Endothelial cell of umbilical vein (primary cell): Measurements from ENCODE around the gene DUSP5. TPM values are rescaled to one million over a fixed set of nuclear protein-coding genes. Genes with fewer than 3 reads are reported as not detected.
A peak's percentile ranks its signal among the peaks of the same experiment; 100 is the strongest.

ENCODE experiments used
- BruUV-seq: library from RNA; stranded (reverse); fragments of 400-500 nt; replicated peaks from 2 replicates; lab custom pipeline; 2021; lab: Mats Ljungman, UMichigan
- CTCF ChIA-PET: fragments of 300-600, 350-600 bp; sonication (Branson Sonifier 250); formaldehyde crosslinking; loops from one replicate; lab custom pipeline; 2021; ENCODE audit warnings: antibody characterized with exemption, inconsistent platforms; lab: Charles Lee
- POLR2A ChIA-PET: fragments of 300-600, 350-600 bp; sonication (Branson Sonifier 250); formaldehyde crosslinking; loops from one replicate; lab custom pipeline; 2021; ENCODE audit warnings: antibody characterized with exemption, inconsistent platforms; lab: Charles Lee
- DNase-seq: peaks from one replicate; pipeline ENCODE4 v3.0.0-alpha.2; 2011; ENCODE audit warnings: low read depth, low spot score
- FAIRE-seq: peaks from 2 replicates; lab custom pipeline; 2011; peaks lifted over from hg19 to GRCh38; lab: Jason Lieb, UNC
- H2AFZ ChIP-seq: 2 replicates; pipeline ENCODE4 v1.6.0; 2012; ENCODE audit warnings: low read depth, low read length, control low read depth, inconsistent platforms
- H3K27ac ChIP-seq: 2 replicates; pipeline ENCODE4 v1.5.1; 2011; ENCODE audit warnings: low read depth, mild to moderate bottlenecking, control low read depth, low read length, moderate library complexity; ENCODE audit not compliant: insufficient read depth
- H3K27me3 ChIP-seq, 2 experiments: 2 replicates each; pipeline versions ENCODE4 v1.6.0 to v1.6.1; 2011; ENCODE audit warnings: low read length in 2 of 2, mixed read lengths in 1 of 2; ENCODE audit not compliant: control insufficient read depth in 2 of 2, insufficient read depth in 2 of 2
- H3K36me3 ChIP-seq, 2 experiments: 2 replicates in 1 of 2; 3 replicates in 1 of 2; pipeline ENCODE4 v1.5.1; 2011; ENCODE audit warnings: low read length in 2 of 2, mild to moderate bottlenecking in 1 of 2, moderate library complexity in 1 of 2; ENCODE audit not compliant: control insufficient read depth in 2 of 2, insufficient read depth in 2 of 2; ENCODE audit errors: extremely low read depth in 1 of 2
- H3K4me1 ChIP-seq: 3 replicates; pipeline ENCODE4 v1.5.1; 2011; ENCODE audit warnings: mild to moderate bottlenecking, low read length; ENCODE audit not compliant: control insufficient read depth, insufficient read depth; ENCODE audit errors: extremely low read depth
- H3K4me2 ChIP-seq: 2 replicates; pipeline ENCODE4 v1.6.1; 2011; ENCODE audit warnings: low read length, control low read depth, mixed read lengths; ENCODE audit not compliant: insufficient read depth
- H3K4me3 ChIP-seq, 3 experiments: fragments of 200-600 bp in 1 of 3; sonication (generic), shearing (Covaris generic) in 1 of 3; replicated peaks in 1 of 3; 2 replicates each; pipeline ENCODE4 v1.5.1; 2011 to 2016; ENCODE audit warnings: control low read depth in 3 of 3, low read length in 3 of 3, mild to moderate bottlenecking in 2 of 3, inconsistent platforms in 1 of 3, low read depth in 1 of 3, moderate library complexity in 1 of 3; ENCODE audit not compliant: insufficient read depth in 1 of 3
- H3K79me2 ChIP-seq: 2 replicates; pipeline ENCODE4 v1.6.0; 2012; ENCODE audit warnings: low read length, inconsistent platforms; ENCODE audit not compliant: control insufficient read depth, insufficient read depth
- H3K9ac ChIP-seq: replicated peaks from 2 replicates; pipeline ENCODE3; 2011; ENCODE audit warnings: low read length, control low read depth; ENCODE audit not compliant: insufficient read depth; ENCODE audit errors: extremely low read depth
- H3K9me1 ChIP-seq: replicated peaks from 3 replicates; pipeline ENCODE4 v1.6.0; 2011; ENCODE audit warnings: mild to moderate bottlenecking, low read length; ENCODE audit not compliant: control insufficient read depth, insufficient read depth; ENCODE audit errors: extremely low read depth
- H3K9me3 ChIP-seq: replicated peaks from 2 replicates; pipeline ENCODE4 v1.5.1; 2012; ENCODE audit warnings: low read length, inconsistent platforms; ENCODE audit not compliant: control insufficient read depth, insufficient read depth
- H4K20me1 ChIP-seq: replicated peaks from 2 replicates; pipeline ENCODE3; 2011; ENCODE audit warnings: mild to moderate bottlenecking, low read length; ENCODE audit not compliant: control insufficient read depth, insufficient read depth; ENCODE audit errors: extremely low read depth
- EZH2 ChIP-seq: IDR thresholded peaks from 2 replicates; pipeline ENCODE4 v1.6.1; 2012; ENCODE audit warnings: borderline replicate concordance, low read depth, mild to moderate bottlenecking, moderate library complexity, low read length, inconsistent platforms; ENCODE audit not compliant: severe bottlenecking
- GATA2 ChIP-seq: IDR thresholded peaks from 2 replicates; pipeline ENCODE4 v1.7.0; 2011; ENCODE audit warnings: low read depth, mild to moderate bottlenecking, moderate library complexity, mixed read lengths, low read length; ENCODE audit not compliant: insufficient read length, insufficient read depth
- JUN ChIP-seq: IDR thresholded peaks from 2 replicates; pipeline ENCODE4 v1.6.1; 2011; ENCODE audit warnings: borderline replicate concordance, low read depth; ENCODE audit not compliant: insufficient read length, insufficient read depth
- POLR2AphosphoS5 ChIP-seq: IDR thresholded peaks from 2 replicates; pipeline ENCODE4 v1.6.1; 2012; ENCODE audit warnings: low read depth, mild to moderate bottlenecking, control low read depth, low read length, moderate library complexity; ENCODE audit not compliant: insufficient read depth
- dilution Hi-C: fragments of 300-500 bp; cut with MboI; formaldehyde crosslinking; loops from one replicate; pipeline ENCODE4 v1.15.0; 2019; ENCODE audit warnings: low sequenced_read_pairs; ENCODE audit not compliant: extremely low pct_ligation_motif_present
- intact Hi-C: fragments of 100-400 bp; cut with micrococcal nuclease; formaldehyde crosslinking; loops from one replicate; pipeline ENCODE4 v1.10.0; 2022
- polyA plus RNA-seq, 4 experiments: library from polyadenylated mRNA; depleted of rRNA in 3 of 4; stranded (reverse) in 3 of 4; unstranded in 1 of 4; fragments of >200 nt; gene quantifications; 2 replicates each; pipeline versions ENCODE4 v1.2.1 to v1.2.3, GENCODE V29; 2011 to 2012; ENCODE audit warnings: missing spikeins in 1 of 4
- total RNA-seq: library from RNA; stranded (reverse); gene quantifications from 2 replicates; pipeline ENCODE4 v1.2.3, GENCODE V29; 2021
- TF ChIP-seq, protein P1 (sequence below), 2 donors: IDR thresholded peaks; 1 replicate in 1 of 2; 2 replicates in 1 of 2; pipeline ENCODE4 v1.5.1; 2011; ENCODE audit warnings: low read length in 2 of 2, mild to moderate bottlenecking in 2 of 2, moderate library complexity in 2 of 2, control low read depth in 1 of 2, inconsistent platforms in 1 of 2, low read depth in 1 of 2; ENCODE audit not compliant: insufficient read depth in 1 of 2; ENCODE audit errors: extremely low read depth in 1 of 2
- TF ChIP-seq, protein P2 (sequence below): IDR thresholded peaks from 2 replicates; pipeline ENCODE4 v1.6.1; 2011; ENCODE audit not compliant: insufficient read depth, insufficient read length

DUSP5 gene
- total and polyA plus RNA-seq, 2 donors (not counting 3 experiments of a cell fraction or from before 2014, with no cell fraction given), result 12.2 to 25.2 TPM

DNA sequence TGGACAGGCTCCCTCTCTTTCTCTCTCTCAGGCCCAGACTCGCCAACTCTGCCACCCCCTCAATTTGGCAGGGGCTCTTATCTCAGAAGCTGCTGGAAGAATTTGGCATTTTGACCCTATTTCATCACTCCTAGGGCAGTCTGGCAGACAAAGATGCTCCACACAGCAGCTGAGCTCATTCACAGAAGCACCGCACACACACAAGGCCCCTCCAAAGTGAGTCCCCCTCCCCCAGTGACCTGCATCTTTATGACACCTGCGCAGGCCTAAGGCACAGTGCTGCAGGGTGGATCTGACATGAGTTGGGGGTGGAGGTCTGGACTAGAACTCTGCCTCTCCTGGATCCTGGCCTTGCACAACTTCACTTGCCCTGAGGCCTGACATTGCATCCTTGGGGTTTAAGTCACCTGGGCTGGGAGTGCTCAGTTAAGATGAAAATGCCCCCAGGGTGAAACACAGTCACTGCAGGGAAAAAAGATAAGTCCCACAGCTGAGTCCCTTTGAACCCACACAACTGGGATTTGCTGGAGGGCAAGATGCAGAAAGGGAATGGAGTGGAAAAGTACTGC lies 41.1 kb upstream of the DUSP5 start:
- Histone ChIP-seq H3K27me3 (no peaks in the 10 kb centered on the region), H3K9me1 (no peaks in the 10 kb centered on the region), H3K9ac (no peak overlapping the region), H3K4me2 (no peak overlapping the region), H3K4me1 (peaks cover 29% of the 10 kb centered on the region), H3K9me3 (no peaks in the 10 kb centered on the region), H3K79me2 (no peaks in the 10 kb centered on the region), H3K4me3 (no peak overlapping the region), H3K27ac (no peak overlapping the region), H4K20me1 (no peaks in the 10 kb centered on the region), H3K36me3 (no peaks in the 10 kb centered on the region), H2AFZ (peak overlapping the region; percentile 8)
- BruUV-seq, result no TSS peak
- DNase-seq (no peak), FAIRE-seq (peak; percentile 12)
- CTCF ChIA-PET, result interaction anchor here (0.7 to 2.0 kb wide), 4 partner anchors 9 to 150 kb away, joined by 3 to 7 read pairs (median 6); no protein-coding TSS in a partner anchor
- dilution Hi-C loops (no loop called here), intact Hi-C loops (no loop called here)
- TF ChIP-seq, protein P1, sequence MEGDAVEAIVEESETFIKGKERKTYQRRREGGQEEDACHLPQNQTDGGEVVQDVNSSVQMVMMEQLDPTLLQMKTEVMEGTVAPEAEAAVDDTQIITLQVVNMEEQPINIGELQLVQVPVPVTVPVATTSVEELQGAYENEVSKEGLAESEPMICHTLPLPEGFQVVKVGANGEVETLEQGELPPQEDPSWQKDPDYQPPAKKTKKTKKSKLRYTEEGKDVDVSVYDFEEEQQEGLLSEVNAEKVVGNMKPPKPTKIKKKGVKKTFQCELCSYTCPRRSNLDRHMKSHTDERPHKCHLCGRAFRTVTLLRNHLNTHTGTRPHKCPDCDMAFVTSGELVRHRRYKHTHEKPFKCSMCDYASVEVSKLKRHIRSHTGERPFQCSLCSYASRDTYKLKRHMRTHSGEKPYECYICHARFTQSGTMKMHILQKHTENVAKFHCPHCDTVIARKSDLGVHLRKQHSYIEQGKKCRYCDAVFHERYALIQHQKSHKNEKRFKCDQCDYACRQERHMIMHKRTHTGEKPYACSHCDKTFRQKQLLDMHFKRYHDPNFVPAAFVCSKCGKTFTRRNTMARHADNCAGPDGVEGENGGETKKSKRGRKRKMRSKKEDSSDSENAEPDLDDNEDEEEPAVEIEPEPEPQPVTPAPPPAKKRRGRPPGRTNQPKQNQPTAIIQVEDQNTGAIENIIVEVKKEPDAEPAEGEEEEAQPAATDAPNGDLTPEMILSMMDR (IDR thresholded peaks at IDR 0.05; ENCODE audit: extremely low read depth in 1 of 2, insufficient read depth in 1 of 2, low read depth in 1 of 2, low read length in 2 of 2), result no peak
- TF ChIP-seq GATA2, result no peak
- TF ChIP-seq EZH2, result no peak
- TF ChIP-seq, protein P2, sequence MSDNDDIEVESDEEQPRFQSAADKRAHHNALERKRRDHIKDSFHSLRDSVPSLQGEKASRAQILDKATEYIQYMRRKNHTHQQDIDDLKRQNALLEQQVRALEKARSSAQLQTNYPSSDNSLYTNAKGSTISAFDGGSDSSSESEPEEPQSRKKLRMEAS, result no peak
- TF ChIP-seq POLR2AphosphoS5, result no peak
- TF ChIP-seq JUN, result no peak
- POLR2A ChIA-PET, result no interaction called here
